A673 (cell line): ENCODE results near the gene ZEB1. TPM values are rescaled to one million over a fixed set of nuclear protein-coding genes. Genes with fewer than 3 reads are reported as not detected.

ENCODE experiments used
- BruUV-seq: library from RNA; stranded (reverse); fragments of 400-500 nt; replicated peaks from 2 replicates; lab custom pipeline; 2021; lab: Mats Ljungman, UMichigan
- CTCF ChIA-PET: fragments of 300-600 bp; sonication (Branson Sonifier 250); formaldehyde crosslinking; loops from one replicate; lab custom pipeline; 2022; ENCODE audit warnings: antibody characterized with exemption; lab: Charles Lee
- POLR2A ChIA-PET: fragments of 300-600 bp; sonication (Branson Sonifier 250); formaldehyde crosslinking; loops from one replicate; lab custom pipeline; 2022; ENCODE audit warnings: antibody characterized with exemption; ENCODE audit not compliant: low non-redundant PET; lab: Charles Lee
- DNase-seq: peaks from one replicate; pipeline ENCODE4 v3.0.0-alpha.2; 2015; ENCODE audit warnings: low spot score
- H3K27ac ChIP-seq: fragments of 200-600 bp; sonication (generic); 2 replicates; pipeline ENCODE4 v1.5.1; 2016; ENCODE audit warnings: mixed run types, low read depth, mild to moderate bottlenecking, mixed read lengths, antibody characterized with exemption, low read length; ENCODE audit not compliant: poor library complexity, severe bottlenecking
- H3K27me3 ChIP-seq: fragments of 200-600 bp; sonication (generic); replicated peaks from 2 replicates; pipeline ENCODE4 v1.6.1; 2017; ENCODE audit warnings: mixed run types, low read depth, mild to moderate bottlenecking, mixed read lengths, antibody characterized with exemption, low read length; ENCODE audit not compliant: insufficient read depth, poor library complexity
- H3K36me3 ChIP-seq: fragments of 200-600 bp; sonication (generic); 2 replicates; pipeline ENCODE4 v1.6.1; 2016; ENCODE audit warnings: mixed run types, mild to moderate bottlenecking, mixed read lengths, antibody characterized with exemption, low read length; ENCODE audit not compliant: insufficient read depth, poor library complexity, severe bottlenecking
- H3K4me1 ChIP-seq: fragments of 200-600 bp; sonication (generic); 2 replicates; pipeline ENCODE4 v1.6.1; 2017; ENCODE audit warnings: mixed run types, mild to moderate bottlenecking, mixed read lengths, antibody characterized with exemption, low read length; ENCODE audit not compliant: insufficient read depth, poor library complexity, severe bottlenecking
- H3K4me3 ChIP-seq: fragments of 200-600 bp; sonication (generic); 2 replicates; pipeline ENCODE4 v1.5.1; 2016; ENCODE audit warnings: low read depth, mixed run types, mild to moderate bottlenecking, mixed read lengths, low read length; ENCODE audit not compliant: poor library complexity, severe bottlenecking
- H3K9me3 ChIP-seq: fragments of 200-600 bp; sonication (generic); 2 replicates; pipeline ENCODE4 v1.6.1; 2016; ENCODE audit warnings: mixed run types, low read depth, mild to moderate bottlenecking, mixed read lengths, antibody characterized with exemption, low read length; ENCODE audit not compliant: poor library complexity, severe bottlenecking
- EZH2 ChIP-seq: fragments of 200-600 bp; sonication (generic); IDR thresholded peaks from 2 replicates; pipeline ENCODE4 v1.6.1; 2017; ENCODE audit warnings: borderline replicate concordance, low read depth, mild to moderate bottlenecking, mixed read lengths, antibody characterized with exemption, low read length; ENCODE audit not compliant: poor library complexity, severe bottlenecking
- intact Hi-C: fragments of 100-400 bp; cut with micrococcal nuclease; formaldehyde crosslinking; loops from one replicate; pipeline ENCODE4 v1.10.0; 2022; ENCODE audit not compliant: unreplicated experiment
- total RNA-seq: library from RNA; stranded (reverse); gene quantifications from 2 replicates; pipeline ENCODE4 v1.2.3, GENCODE V29; 2021
- TF ChIP-seq, protein P1 (sequence below): fragments of 300-800, 200-600 bp; sonication (generic); conservative IDR thresholded peaks from 2 replicates; pipeline ENCODE4 v1.5.1; 2017; ENCODE audit warnings: low read depth, mild to moderate bottlenecking, antibody characterized with exemption, low read length, moderate library complexity, mixed read lengths

Gene ZEB1
- total RNA-seq, 1 experiment from 2014 or later, result 8.3 TPM

DNA sequence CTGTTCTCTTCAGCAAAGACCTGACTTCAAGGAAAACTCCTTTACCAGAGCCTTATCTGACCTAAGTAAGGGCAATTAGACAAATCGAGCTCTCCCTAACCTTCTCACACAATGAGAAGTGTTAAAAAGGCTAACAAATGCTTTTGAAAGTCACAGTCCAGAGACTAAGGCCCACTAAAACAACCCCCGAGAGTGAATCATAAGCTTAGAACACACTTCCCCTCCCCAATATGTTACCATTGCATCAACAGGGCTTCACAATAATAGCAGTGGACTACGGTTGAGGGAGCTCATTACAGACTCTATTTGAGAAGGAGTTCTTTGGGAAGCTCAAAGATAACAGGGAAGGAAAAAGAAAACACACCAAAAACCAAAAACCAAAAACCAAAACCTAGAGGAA is 28.6 kb upstream of the ZEB1 start:
- Histone ChIP-seq H3K36me3 (no peaks in the 10 kb centered on the region), H3K27ac (no peak overlapping the region), H3K4me1 (no peaks in the 10 kb centered on the region), H3K27me3 (no peaks in the 10 kb centered on the region), H3K9me3 (no peaks in the 10 kb centered on the region), H3K4me3 (no peak overlapping the region)
- no peak for DNase-seq
- CTCF ChIA-PET, result no interaction called here
- intact Hi-C loops, result no loop called here
- TF ChIP-seq EZH2, result no peak
- TF ChIP-seq, protein P1, sequence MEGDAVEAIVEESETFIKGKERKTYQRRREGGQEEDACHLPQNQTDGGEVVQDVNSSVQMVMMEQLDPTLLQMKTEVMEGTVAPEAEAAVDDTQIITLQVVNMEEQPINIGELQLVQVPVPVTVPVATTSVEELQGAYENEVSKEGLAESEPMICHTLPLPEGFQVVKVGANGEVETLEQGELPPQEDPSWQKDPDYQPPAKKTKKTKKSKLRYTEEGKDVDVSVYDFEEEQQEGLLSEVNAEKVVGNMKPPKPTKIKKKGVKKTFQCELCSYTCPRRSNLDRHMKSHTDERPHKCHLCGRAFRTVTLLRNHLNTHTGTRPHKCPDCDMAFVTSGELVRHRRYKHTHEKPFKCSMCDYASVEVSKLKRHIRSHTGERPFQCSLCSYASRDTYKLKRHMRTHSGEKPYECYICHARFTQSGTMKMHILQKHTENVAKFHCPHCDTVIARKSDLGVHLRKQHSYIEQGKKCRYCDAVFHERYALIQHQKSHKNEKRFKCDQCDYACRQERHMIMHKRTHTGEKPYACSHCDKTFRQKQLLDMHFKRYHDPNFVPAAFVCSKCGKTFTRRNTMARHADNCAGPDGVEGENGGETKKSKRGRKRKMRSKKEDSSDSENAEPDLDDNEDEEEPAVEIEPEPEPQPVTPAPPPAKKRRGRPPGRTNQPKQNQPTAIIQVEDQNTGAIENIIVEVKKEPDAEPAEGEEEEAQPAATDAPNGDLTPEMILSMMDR, result no peak
- BruUV-seq, result no TSS peak
- POLR2A ChIA-PET, result no interaction called here

DNA sequence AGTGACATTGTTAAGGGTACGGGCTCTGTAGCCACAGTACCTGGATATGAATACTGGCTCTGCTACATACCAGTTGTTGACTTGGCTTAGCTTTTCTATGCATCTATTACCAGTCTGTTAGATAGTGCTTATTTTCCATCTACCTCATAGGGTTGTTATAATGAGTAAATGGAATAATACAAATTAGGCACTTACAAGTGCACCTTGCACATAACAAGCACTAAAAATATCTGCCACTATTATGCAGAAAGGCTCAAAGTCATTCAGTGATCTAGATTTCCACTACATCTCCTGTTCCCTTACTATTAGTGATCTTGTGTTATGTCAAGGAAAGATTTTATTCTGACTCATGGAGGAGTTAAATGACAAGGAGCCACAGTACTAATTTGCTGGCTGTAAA is 27.9 kb upstream of the ZEB1 start:
- POLR2A ChIA-PET, result no interaction called here
- H3K9me3 ChIP-seq, result no peaks in the 10 kb centered on the region
- no peak for DNase-seq
- TF ChIP-seq, protein P1, result no peak
- TF ChIP-seq EZH2, result no peak
- no peak overlapping the region for H3K27ac ChIP-seq
- H3K36me3 ChIP-seq, result no peaks in the 10 kb centered on the region
- no peak overlapping the region for H3K4me3 ChIP-seq
- H3K27me3 ChIP-seq, result no peaks in the 10 kb centered on the region
- CTCF ChIA-PET, result no interaction called here
- BruUV-seq, result no TSS peak
- no peaks in the 10 kb centered on the region for H3K4me1 ChIP-seq
- intact Hi-C loops, result no loop called here

DNA sequence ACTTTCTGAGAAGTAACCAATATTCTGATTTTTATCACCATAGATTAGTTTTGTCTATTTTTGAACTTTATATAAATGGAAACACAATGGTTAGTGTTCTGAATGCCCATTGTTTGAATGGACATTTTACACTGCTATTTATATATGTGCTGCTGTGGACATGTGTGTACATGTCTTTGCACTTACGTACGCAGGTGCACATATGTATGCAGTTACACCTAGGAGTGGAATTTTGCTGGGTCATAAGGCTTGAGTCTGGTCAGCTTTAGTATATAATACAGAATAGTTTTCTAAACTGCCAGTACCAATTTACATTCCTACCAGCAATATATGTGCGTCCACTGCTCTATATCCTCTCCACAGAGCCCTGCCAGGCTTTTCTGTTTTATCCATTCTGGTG is 24.5 kb upstream of the ZEB1 start:
- Histone ChIP-seq H3K36me3 (no peaks in the 10 kb centered on the region), H3K27ac (no peak overlapping the region), H3K27me3 (no peaks in the 10 kb centered on the region), H3K4me1 (no peaks in the 10 kb centered on the region), H3K9me3 (no peaks in the 10 kb centered on the region), H3K4me3 (no peak overlapping the region)
- no peak for DNase-seq
- TF ChIP-seq, protein P1, result no peak
- TF ChIP-seq EZH2, result no peak
- BruUV-seq, result no TSS peak
- CTCF ChIA-PET, result no interaction called here
- intact Hi-C loops, result no loop called here
- POLR2A ChIA-PET, result no interaction called here
